Stimulated activated CD8-positive, alpha-beta memory T cell treated with anti-CD3 and anti-CD28 coated beads, Interleukin-4, amount 100 ng/mL, for 24 hours (primary cell): ENCODE results near the gene CCL8.
A peak's percentile ranks its signal among the peaks of the same experiment; 100 is the strongest.
"Not testable (repeated sequence)": the region's sequence is repeated elsewhere in the genome, so short reads cannot be mapped to it uniquely, and the experiment has no call there.

Experiments
- DNase-seq: peaks from one replicate; pipeline ENCODE4 v3.0.0-alpha.2; 2020; ENCODE audit warnings: low read depth

CCL8 gene

DNA sequence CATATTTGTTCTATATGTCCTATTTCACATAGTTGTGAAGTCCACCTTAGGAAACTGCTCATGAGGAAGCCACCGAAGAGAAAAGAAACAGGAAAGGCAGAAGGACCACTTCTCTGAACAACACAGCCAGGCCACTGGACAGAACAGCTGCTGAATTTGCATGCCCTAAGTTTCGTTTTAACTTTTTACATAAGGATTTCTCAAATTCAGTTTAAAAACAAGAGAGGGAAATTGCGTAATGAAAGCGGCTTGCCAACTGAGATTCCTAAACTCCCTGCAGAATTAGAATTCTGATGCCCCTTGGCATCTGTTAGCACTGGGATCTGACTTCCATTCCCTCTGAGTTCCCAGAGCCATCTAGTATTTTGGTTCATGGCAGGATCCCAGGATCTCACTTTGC is 5.0 kb upstream of the CCL8 start:
- DNase-seq = no peak

DNA sequence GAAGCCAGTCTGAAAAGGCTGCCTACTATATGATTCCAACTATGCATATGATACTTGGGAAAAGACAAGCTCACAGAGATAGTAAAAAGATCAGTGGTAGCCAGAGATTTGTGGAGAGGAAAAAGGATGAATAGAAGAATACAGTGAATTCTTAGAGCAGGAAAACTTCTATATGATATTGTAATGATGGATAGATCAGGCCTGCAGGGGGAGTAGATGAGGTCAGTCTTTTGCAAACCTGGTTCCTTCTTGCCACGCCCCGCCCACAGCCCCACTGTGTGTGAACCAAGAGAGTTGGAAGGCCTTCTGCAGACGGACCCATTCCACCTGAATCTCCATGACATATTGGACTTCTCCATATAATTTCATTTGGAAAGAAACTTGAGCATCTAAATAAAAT is 761 bp upstream of the CCL8 start:
- DNase-seq = peak; percentile 9

DNA sequence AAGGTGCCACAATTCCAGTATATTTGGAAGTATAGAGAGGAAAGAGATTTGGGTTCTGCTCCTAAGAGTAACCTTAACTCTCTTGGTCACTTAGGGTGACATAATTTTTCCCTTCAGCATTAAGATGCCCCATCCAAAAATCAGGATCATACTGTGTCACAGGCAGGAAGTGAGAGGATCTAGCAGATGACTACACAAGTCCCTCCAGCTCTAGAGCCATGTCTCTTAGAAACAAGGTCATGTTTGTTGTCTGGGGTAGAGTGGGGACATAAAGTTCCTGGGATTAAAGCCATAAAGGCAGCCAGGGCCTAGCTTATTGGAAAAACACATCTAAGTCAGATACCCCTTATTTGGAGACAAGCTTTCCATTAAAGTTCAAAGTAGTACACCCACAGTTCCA is 2.7 kb downstream of the CCL8 start:
- DNase-seq = no peak

DNA sequence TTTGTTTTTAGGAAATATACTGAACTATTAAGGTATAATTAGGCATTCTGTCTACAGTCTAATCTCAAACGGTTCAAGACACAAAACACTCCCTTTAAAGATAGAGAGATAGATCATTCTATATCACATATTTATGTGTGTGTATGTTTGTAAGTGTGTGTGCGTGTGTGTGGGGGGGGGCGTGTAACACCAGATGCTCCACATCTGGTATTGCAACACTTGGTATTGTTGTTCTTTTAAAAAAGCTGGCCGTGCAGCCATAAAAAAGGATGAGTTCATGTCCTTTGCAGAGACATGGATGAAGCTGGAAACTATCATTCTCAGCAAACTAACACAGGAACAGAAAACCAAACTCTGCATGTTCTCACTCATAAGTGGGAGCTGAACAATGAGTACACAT is 8.3 kb downstream of the CCL8 start:
- not testable (repeated sequence) for DNase-seq

DNA sequence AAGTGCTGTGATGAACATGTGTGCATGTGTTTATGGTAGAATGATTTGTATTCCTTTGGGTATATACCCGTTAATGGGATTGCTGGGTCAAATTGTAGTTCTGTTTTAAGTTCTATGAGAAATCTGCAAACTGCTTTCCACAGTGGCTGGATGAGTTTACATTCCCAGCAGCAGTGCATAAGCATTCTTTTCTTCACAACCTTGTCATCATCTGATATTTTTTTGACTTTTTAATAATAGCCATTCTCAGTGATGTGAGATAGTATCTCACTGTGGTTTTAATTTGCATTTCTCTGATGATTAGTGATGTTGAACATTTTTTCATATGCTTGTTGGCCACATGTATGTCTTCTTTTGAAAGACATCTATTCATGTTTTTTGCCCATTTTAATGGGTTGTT is 18.5 kb downstream of the CCL8 start:
- DNase-seq = no peak

DNA sequence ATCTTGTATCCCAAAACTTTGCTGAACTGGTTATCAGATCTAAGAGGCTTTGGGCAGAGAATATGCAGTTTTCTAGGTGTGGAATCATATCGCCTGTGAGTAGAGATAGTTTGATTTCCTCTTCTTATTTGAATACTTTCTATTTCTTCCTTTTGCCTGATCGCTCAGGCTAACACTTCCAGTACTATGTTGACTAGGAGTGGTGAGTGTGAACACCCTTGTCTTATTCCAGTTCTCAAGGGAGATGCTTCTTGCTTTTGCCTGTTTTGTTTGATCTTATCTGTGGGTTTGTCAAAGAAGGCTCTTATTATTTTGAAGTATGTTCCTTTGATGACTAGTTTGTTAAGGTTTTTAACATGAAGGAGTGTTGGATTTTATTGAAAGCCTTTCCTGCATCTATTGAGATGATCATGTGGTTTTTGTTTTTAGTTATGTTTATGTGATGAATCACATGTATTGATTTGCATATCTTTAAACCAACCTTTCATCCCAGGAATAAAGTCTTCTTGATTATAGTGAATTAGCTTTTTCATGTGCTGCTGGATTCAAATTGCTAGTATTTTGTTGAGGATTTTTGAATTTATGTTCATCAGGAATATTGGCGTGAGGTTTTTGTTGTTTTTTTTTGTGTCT is 20.0 kb downstream of the CCL8 start:
- no peak for DNase-seq

DNA sequence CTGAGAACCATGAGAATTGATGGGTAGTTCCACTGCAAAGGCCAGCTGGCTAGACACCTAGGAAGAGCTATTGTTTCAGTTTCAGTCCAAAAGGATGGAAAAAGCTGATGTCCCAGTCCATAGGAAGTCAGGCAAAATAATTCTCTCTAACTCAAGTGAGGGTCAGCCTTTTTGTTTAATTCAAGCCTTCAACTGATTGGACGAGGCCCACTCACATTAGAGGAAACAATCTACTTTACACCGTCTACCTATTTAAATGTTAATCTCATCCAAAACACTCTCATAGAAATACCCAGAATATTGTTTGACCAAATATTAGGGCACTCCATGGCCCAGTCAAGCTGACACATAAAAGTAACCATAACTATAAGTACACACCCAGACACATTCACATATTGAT is 22.7 kb downstream of the CCL8 start:
- no peak for DNase-seq

DNA sequence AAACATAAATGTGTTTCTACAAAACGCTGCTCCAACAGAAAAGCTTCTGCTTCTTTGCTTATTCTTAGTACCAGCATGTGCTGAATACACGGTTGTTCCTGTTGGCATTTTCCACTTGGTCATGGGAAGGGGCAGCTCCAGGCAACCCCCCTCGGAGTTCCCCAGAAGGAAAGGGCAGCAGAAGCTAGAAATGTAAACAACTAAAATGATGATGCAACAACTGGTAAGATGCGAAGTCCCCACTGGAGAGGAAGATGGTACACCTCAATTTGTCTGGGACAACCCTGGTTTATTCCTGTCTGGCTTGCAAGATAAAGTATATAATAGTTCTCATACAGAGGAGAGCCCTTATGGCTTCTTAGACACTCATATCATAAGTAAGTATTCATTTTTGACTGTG is 27.8 kb downstream of the CCL8 start:
- no peak for DNase-seq

DNA sequence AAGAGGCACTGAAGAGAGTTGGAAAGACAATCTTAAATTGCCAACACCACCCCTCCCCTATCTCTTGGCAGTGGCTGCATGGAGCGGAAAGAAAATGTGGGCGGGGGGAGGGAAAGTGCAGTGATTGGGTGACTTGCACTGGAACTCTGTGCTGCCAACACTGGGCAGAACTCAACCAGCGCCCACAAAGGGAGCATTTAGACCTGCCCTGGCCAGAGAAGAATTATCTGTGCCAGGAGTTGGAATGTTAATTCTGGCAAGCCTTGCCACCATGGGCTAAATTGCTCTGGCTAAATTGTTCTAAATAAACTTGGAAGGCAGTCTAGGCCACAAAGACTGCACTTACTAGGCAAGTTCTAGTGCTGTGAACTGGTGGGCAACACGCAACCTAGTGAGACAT is 30.5 kb downstream of the CCL8 start:
- no peak for DNase-seq

DNA sequence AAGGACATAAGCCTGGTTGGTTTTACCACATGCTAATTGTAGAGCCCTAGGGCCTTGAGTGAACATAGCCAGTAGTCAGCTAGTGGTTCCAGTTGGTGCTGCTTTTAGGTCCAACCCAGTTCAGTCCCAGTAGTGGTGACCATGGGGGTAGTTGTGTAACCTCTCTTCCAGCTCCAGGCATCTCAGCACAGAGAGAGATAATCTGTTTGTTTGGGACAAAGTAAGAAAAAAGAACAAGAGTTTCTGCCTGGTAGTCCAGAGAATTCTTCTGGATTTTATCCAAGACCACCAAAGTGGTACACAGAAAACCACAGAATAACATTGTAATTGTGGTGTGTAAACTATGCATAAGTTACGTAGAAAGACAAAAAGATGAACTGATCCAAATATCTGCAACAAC is 31.9 kb downstream of the CCL8 start:
- no peak for DNase-seq

DNA sequence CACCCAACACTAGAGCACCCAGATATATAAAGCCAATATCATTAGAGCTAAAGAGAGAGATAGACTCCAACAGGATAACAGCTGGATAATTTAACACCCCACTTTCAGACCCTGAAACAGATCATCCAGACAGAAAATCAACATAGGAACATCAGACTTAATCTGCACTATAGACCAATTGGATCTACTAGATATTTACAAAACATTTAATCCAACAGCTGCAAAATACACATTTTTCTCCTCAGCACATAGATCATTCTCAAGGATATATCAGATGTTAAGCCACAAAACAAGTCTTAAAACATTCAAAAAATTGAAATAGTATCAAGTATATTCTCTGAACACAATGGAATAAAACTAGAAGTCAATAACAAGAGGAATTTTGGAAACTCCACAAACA is 33.0 kb downstream of the CCL8 start:
- DNase-seq = no peak

DNA sequence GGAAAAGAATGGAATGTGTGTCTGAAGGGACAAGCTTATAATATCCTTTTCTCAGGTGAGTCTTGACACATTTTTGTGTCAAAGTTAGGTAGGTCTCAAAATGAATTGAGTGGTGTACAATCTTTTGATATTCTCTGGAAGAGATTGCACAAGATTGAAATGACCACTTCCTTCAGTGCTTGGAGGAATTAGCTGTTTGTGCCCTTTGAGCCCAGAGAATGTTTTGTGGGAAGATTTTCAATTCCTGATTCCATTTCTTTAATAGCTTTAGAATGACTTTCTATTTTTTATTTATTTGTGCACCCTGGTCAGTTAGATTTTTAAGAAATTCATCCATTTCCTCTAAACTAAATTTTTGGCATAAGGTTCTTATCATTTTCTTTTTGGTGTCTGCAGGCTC is 35.4 kb downstream of the CCL8 start:
- no peak for DNase-seq

DNA sequence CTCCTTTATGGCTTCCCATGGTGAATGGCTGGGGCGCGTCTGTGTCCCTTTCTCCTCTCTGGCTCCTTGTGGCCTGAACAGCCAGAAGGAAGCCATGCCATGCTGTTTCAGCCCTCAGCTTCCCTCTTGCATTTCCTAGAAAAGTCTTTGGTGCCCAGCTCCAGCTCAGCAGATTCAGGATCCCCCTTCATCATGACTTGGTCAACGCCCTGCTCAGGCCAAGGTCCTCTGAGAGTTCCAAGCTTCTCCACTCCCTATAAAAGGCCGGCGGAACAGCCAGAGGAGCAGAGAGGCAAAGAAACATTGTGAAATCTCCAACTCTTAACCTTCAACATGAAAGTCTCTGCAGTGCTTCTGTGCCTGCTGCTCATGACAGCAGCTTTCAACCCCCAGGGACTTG is 37.0 kb downstream of the CCL8 start, which contains the start of gene CCL13:
Gene CCL13, plus strand, starts transcription at position 287 of the 400 bp plus-strand sequence. Its CDS starts 47 bp downstream, at position 334.
- DNase-seq = no peak

DNA sequence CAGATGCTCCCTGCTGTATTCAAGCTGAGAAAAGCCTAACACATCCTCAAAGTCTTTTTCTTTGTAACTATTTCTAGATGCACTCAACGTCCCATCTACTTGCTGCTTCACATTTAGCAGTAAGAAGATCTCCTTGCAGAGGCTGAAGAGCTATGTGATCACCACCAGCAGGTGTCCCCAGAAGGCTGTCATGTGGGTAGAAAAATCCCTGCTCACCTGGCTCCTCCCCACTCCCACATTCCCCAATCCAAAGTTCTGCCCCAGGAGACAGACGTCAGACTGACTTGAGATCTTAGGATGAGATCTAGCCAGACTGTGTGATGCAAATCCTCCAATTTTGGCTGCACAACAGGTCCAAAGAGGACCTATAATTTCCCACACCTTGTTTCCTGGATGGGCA is 38.2 kb downstream of the CCL8 start:
- no peak for DNase-seq

DNA sequence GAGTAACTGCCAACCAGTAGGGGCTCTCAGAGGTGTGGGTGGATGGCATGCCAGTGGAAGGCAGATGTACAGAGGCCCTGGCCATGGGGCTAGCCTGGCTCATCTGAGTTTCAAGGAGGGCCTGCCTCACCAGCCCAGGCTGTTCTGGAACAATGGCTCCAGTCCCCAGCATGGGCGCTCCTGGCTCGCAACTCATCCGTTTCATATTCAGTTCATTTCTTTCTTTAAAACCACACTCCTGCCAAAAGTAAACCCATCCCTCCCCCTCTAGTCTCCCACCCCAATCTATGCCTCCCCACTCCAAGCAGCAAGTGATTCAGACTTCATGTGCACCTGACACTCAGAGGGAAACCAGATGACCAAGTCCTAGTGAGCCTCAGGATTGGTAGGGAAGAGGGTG is 39.4 kb downstream of the CCL8 start:
- no peak for DNase-seq

DNA sequence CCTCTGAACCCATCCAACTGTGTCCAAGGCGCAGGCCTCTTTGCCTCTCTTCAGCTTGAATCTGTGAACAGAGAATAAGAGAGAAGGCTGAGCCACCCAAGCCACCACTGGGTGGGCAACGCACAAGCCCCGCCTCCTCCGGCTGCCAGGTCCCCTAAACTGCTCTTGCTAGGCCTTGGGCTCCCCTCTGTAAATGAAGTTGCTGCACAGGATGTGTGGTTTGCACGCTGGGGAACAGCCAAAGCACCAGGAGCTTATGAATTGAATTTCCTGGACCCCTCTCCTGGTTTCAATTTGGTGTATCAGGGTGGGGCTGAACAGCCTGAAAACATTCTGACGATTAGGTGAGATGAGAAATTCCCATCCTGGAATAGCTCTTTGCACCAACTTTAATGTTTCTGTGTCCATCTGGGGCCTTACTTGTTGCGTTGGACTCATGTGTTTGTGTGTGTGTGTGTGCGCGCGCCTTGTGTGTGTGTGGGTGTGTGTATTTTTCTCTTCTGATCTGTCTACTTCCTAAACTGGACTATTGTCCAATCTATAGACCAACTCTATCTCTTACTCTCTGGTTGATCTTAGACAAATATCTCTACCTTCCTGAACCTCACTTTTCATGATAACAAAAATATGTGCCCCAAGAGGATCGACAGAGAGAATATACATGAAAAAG is 41.5 kb downstream of the CCL8 start:
- DNase-seq = no peak

DNA sequence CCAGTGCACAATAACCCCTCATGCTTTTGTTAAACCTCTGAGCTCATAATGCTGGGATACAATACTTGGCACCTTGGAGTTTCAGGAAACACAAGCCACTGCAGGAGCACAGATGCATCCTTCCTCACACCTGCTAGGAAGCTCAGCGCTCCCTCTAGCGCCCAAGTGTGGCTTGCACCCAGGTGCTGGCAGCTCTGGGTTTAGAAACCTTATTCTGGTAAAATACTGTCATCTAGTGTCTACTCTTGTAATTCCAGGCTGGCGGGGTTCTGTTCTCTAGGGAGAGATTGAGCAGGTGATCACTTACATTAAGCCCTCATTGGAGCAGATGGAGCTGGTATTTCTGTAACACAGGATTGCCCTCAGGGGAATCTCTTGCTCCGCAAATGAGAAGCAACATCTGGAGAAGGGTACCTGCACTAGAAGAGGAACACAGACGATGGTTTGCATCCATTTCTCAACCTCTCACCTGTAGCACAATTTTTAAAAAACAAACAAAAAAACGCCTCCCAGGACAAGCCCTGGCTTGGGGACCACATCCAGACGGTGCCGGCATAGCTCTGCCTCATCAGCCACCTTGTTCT is 42.3 kb downstream of the CCL8 start:
- peak; percentile 65 for DNase-seq

DNA sequence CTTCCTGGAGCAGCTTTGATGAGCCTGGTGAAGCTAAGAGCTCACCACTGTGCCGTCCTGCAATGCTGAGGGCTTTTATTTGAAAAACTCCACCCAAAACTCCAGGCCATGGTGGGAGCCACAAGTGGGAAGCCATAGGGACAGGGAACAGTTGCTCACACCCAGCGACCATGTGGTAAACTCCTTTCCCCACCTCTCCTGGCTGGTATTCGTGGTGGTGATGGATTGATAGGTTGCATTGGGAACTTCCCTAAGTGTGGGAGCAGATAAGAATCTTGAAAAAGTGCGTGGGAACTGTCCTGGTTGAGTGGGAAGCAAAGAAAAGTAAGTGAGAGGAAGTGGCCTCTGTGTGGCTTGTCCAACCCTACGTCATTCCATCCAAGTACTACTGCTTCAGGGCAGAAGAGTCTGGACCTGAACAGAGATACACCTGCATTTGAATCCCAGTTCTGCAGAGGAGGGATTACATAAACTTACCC is 44.0 kb downstream of the CCL8 start, which contains the start of gene CCL1:
Gene CCL1, minus strand, starts transcription at position 51 of the 479 bp plus-strand sequence. CDS start 72 bp downstream, outside the sequence.
- no peak for DNase-seq

DNA sequence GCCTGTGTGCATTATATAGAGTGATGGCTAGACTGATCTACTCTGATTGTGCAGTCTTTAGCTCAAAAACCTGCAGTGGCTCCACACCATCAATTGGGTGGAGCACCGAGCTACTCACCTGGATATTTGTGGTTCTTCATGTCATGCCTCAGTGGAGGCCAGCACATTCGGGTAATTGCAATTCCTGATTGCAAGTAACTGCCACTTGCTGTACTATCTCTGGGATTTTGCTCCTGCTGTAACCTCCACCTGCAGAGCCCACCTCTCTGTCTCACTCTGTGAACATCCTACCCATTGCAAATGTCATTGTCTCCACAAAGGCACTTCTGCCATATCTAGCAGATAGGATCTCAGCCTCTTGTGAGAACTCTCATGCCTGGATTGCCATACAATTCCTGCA is 45.5 kb downstream of the CCL8 start:
- no peak for DNase-seq

DNA sequence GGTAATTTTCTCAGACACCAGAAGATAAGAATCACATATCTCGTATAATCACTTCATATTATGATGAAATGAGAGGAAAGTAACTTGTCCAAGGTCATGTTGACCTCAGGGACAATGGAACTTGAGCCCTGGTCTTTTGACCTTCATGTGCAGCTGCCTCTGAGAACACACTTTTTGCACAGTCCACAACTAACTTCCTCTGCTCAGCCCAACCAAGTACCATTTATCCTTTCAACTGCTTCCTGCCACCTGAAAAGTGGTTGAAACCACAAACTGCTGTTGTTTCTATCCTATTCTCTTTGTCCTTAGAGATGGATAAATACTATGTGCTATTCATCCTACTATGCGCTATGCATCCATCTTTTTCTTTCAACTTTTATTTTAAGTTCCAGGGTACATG is 46.1 kb downstream of the CCL8 start:
- DNase-seq = no peak

DNA sequence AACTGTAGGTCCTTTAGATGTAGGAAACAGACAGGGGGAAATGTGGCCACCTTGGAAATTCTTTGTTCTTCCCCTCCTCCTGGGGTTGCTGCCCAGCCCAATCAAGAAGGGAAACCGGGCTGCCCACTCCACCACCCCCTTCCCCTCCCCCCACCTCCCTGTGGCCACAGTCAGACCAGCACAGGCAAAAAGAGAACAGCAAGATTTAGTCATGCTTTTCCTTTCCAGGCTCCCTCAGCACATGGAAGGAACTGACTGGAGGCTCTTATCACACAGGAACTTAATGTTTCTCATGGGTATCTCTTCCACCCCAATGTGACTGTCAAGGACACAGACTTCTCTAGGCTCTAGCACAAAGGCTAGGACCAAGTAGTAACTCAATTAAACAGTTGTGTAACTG is 46.8 kb downstream of the CCL8 start:
- DNase-seq = no peak

DNA sequence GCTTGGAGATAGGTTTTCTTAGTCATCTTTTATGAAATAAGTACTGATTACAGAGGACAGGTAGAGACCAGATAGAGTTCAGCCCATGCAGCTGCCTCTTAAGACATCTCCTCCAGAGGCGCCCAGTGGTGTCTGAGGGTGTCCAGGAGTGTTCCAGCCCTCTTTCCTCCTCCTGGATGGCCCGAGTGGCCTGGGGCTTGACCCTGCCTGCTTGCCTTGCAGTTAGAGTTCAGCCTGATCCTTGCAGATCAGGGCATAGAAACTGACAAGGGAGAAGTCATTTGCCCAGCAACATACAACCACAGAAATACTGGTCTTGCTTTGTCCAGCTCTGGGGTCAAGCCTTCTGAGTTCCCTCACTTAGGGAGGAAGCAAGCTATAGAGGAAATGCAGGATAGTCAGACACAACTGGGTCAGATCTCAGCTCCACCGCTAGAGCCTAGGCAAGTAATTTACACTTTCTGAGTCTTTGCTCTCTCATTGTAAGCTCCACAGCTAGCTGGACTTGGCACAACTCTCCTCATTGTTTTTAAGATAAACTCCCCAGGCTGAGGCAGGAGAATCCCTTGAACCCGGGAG is 47.4 kb downstream of the CCL8 start:
- no peak for DNase-seq
